ENCODE results near the gene MED15.

MED15 gene

GRCh38 chr22:20628081-20628939 lies 120.9 kb downstream of the MED15 start:
- TF ChIP-seq CTCF (IDR thresholded peaks at IDR 0.05) = no peak
- Histone ChIP-seq H3K27ac (no peak overlapping the region), H3K4me3 (no peak overlapping the region)
- no peak for DNase-seq (ENCODE audit: low spot score)

GRCh38 chr22:20629401-20629800 lies 122.0 kb downstream of the MED15 start:
- no peak for TF ChIP-seq CTCF (IDR thresholded peaks at IDR 0.05)
- DNase-seq (ENCODE audit: low spot score) = no peak
- H3K4me3 ChIP-seq = no peak overlapping the region
- H3K27ac ChIP-seq = no peak overlapping the region

- Histone ChIP-seq H3K27ac (no peak overlapping the region), H3K4me3 (no peak overlapping the region)
- DNase-seq (ENCODE audit: low spot score) = no peak
- TF ChIP-seq CTCF (IDR thresholded peaks at IDR 0.05) = no peak
Measured at GRCh38 chr22:20630873-20631617, 123.6 kb downstream of the MED15 start.

- no peak for TF ChIP-seq CTCF (IDR thresholded peaks at IDR 0.05)
- no peak overlapping the region for H3K4me3 ChIP-seq
- no peak for DNase-seq (ENCODE audit: low spot score)
- no peak overlapping the region for H3K27ac ChIP-seq
Measured at GRCh38 chr22:20632082-20632481, 124.7 kb downstream of the MED15 start.

- no peak for TF ChIP-seq CTCF (IDR thresholded peaks at IDR 0.05)
- no peak for DNase-seq (ENCODE audit: low spot score)
- no peak overlapping the region for H3K4me3 ChIP-seq
- H3K27ac ChIP-seq = no peak overlapping the region
Measured at GRCh38 chr22:20632518-20632917, 125.1 kb downstream of the MED15 start.

- TF ChIP-seq CTCF (IDR thresholded peaks at IDR 0.05) = no peak
- DNase-seq (ENCODE audit: low spot score) = no peak
- no peak overlapping the region for H3K4me3 ChIP-seq
- no peak overlapping the region for H3K27ac ChIP-seq
Measured at GRCh38 chr22:20634560-20635226, 127.3 kb downstream of the MED15 start.
